Smooth muscle cell (in vitro differentiated cells): Measurements from ENCODE around the gene RUVBL1. TPM values are rescaled to one million over a fixed set of nuclear protein-coding genes. Genes with fewer than 3 reads are reported as not detected.

Source experiments
- DNase-seq: peaks from one replicate; lab custom pipeline; 2025; ENCODE audit not compliant: unreplicated experiment; lab: John Stamatoyannopoulos, UW
- H2AFZ ChIP-seq: fragments of 200-600 bp; sonication (generic); 2 replicates; pipeline ENCODE4 v1.6.0; 2016; ENCODE audit warnings: antibody characterized with exemption, low read depth, mild to moderate bottlenecking
- H3F3A ChIP-seq: fragments of 200-600 bp; sonication (generic); 2 replicates; pipeline ENCODE4 v1.6.0; 2017; ENCODE audit warnings: antibody characterized with exemption, low read depth
- H3K27ac ChIP-seq: fragments of 200-600 bp; sonication (generic); 2 replicates; pipeline ENCODE4 v1.5.1; 2016; ENCODE audit warnings: low read depth, mild to moderate bottlenecking
- H3K27me3 ChIP-seq: fragments of 200-600 bp; sonication (generic); 2 replicates; pipeline ENCODE4 v1.6.1; 2016; ENCODE audit warnings: low read depth, mild to moderate bottlenecking
- H3K36me3 ChIP-seq: fragments of 200-600 bp; sonication (generic); 2 replicates; pipeline ENCODE4 v1.5.1; 2016; ENCODE audit warnings: low read depth
- H3K4me1 ChIP-seq: fragments of 200-600 bp; sonication (generic); 2 replicates; pipeline ENCODE4 v1.5.1; 2016; ENCODE audit warnings: low read depth
- H3K4me2 ChIP-seq: fragments of 200-600 bp; sonication (generic); 2 replicates; pipeline ENCODE4 v1.6.0; 2016; ENCODE audit warnings: mild to moderate bottlenecking
- H3K4me3 ChIP-seq: fragments of 200-600 bp; sonication (generic); 2 replicates; pipeline ENCODE4 v1.5.1; 2016; ENCODE audit warnings: mild to moderate bottlenecking
- H3K79me2 ChIP-seq: fragments of 200-600 bp; sonication (generic); 2 replicates; pipeline ENCODE4 v1.6.0; 2016; ENCODE audit warnings: low read depth, mild to moderate bottlenecking
- H3K9ac ChIP-seq: fragments of 200-600 bp; sonication (generic); 2 replicates; pipeline ENCODE4 v1.6.0; 2016; ENCODE audit warnings: low read depth
- H3K9me3 ChIP-seq: fragments of 200-600 bp; sonication (generic); replicated peaks from 2 replicates; pipeline ENCODE4 v1.5.1; 2016; ENCODE audit warnings: low read depth
- H4K20me1 ChIP-seq: fragments of 200-600 bp; sonication (generic); 2 replicates; pipeline ENCODE4 v1.6.0; 2016; ENCODE audit warnings: low read depth
- WGBS: methylation state at CpG from one replicate; pipeline ENCODE4 v1.1.7; 2016; ENCODE audit warnings: low lambda C conversion rate; 5-methylcytosine and 5-hydroxymethylcytosine counted together
- polyA plus RNA-seq: library from polyadenylated mRNA; unstranded; fragments of >200 nt; fragmentation: Nextera tagmentation; extraction: Ambion mirVana; gene quantifications from 2 replicates; pipeline ENCODE4 v1.2.1, GENCODE V29; 2016
- total RNA-seq: library from RNA; depleted of rRNA; stranded (reverse); fragments of >200 nt; gene quantifications from 2 replicates; pipeline ENCODE4 v1.2.3, GENCODE V29; 2014
- TF ChIP-seq, protein P1 (sequence below): fragments of 200-600 bp; sonication (generic); IDR thresholded peaks from 2 replicates; pipeline ENCODE4 v1.5.1; 2017; ENCODE audit warnings: borderline replicate concordance, mild to moderate bottlenecking, antibody characterized with exemption; ENCODE audit not compliant: insufficient read depth, poor library complexity, severe bottlenecking

The RUVBL1 gene
- total and polyA plus RNA-seq, 2 experiments from 2014 or later: 32.9 to 37.1 TPM

- no peak for DNase-seq
- Histone ChIP-seq H3K27ac (no peak overlapping the region), H4K20me1 (peaks cover 67% of the 10 kb centered on the region), H3F3A (peaks cover 24% of the 10 kb centered on the region), H3K79me2 (no peaks in the 10 kb centered on the region), H3K27me3 (no peaks in the 10 kb centered on the region), H3K4me2 (no peak overlapping the region), H3K9me3 (no peaks in the 10 kb centered on the region), H3K4me1 (peaks cover 10% of the 10 kb centered on the region), H3K9ac (no peak overlapping the region), H2AFZ (no peak overlapping the region), H3K4me3 (no peak overlapping the region), H3K36me3 (no peaks in the 10 kb centered on the region)
- TF ChIP-seq, protein P1, sequence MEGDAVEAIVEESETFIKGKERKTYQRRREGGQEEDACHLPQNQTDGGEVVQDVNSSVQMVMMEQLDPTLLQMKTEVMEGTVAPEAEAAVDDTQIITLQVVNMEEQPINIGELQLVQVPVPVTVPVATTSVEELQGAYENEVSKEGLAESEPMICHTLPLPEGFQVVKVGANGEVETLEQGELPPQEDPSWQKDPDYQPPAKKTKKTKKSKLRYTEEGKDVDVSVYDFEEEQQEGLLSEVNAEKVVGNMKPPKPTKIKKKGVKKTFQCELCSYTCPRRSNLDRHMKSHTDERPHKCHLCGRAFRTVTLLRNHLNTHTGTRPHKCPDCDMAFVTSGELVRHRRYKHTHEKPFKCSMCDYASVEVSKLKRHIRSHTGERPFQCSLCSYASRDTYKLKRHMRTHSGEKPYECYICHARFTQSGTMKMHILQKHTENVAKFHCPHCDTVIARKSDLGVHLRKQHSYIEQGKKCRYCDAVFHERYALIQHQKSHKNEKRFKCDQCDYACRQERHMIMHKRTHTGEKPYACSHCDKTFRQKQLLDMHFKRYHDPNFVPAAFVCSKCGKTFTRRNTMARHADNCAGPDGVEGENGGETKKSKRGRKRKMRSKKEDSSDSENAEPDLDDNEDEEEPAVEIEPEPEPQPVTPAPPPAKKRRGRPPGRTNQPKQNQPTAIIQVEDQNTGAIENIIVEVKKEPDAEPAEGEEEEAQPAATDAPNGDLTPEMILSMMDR: no peak
- 50% methylated on average over 1 of the region's 1 CpG for WGBS
Measured at GRCh38 chr3:128077665-128078064, 45.9 kb downstream of the RUVBL1 start.

GRCh38 chr3:128077202-128077624 lies 46.4 kb downstream of the RUVBL1 start:
- Histone ChIP-seq H3K27ac (no peak overlapping the region), H3K27me3 (no peaks in the 10 kb centered on the region), H3K4me1 (peaks cover 10% of the 10 kb centered on the region), H3F3A (peaks cover 28% of the 10 kb centered on the region), H3K4me2 (peak overlapping the region; percentile 91), H3K79me2 (no peaks in the 10 kb centered on the region), H3K9ac (no peak overlapping the region), H3K4me3 (peak overlapping the region; percentile 47), H2AFZ (no peak overlapping the region), H3K9me3 (no peaks in the 10 kb centered on the region), H4K20me1 (peaks cover 71% of the 10 kb centered on the region), H3K36me3 (no peaks in the 10 kb centered on the region)
- no peak for DNase-seq
- 19% methylated on average over 10 of the region's 11 CpGs for WGBS
- TF ChIP-seq, protein P1: no peak

- no peak overlapping the region for H3K27ac ChIP-seq
- H3K4me2 ChIP-seq: peak overlapping the region; percentile 91
- no peak for DNase-seq
- H3F3A ChIP-seq: peaks cover 33% of the 10 kb centered on the region
- WGBS: 5% methylated on average over 75 of the region's 79 CpGs
- H3K27me3 ChIP-seq: no peaks in the 10 kb centered on the region
- peak overlapping the region; percentile 43 for H3K9ac ChIP-seq
- H3K79me2 ChIP-seq: no peaks in the 10 kb centered on the region
- H3K4me1 ChIP-seq: peaks cover 10% of the 10 kb centered on the region
- H3K4me3 ChIP-seq: peak overlapping the region; percentile 47
- H4K20me1 ChIP-seq: peaks cover 77% of the 10 kb centered on the region
- TF ChIP-seq, protein P1: no peak
- H3K9me3 ChIP-seq: no peaks in the 10 kb centered on the region
- H3K36me3 ChIP-seq: no peaks in the 10 kb centered on the region
- H2AFZ ChIP-seq: no peak overlapping the region
Measured at GRCh38 chr3:128076483-128077201, 47.0 kb downstream of the RUVBL1 start.
